D721Med (cell line): Measurements from ENCODE around the gene CCNQ.

Experiments used
- DNase-seq: peaks from one replicate; pipeline ENCODE4 v3.0.0; 2011; ENCODE audit warnings: low spot score; ENCODE audit not compliant: insufficient read length
- FAIRE-seq: peaks from 2 replicates; lab custom pipeline; 2011; peaks lifted over from hg19 to GRCh38; lab: Jason Lieb, UNC
- TF ChIP-seq, protein P1 (sequence below): IDR thresholded peaks from 2 replicates; pipeline ENCODE4 v1.5.1; 2012; ENCODE audit warnings: mild to moderate bottlenecking, control low read depth; ENCODE audit not compliant: insufficient read depth; ENCODE audit errors: missing control alignments

CCNQ gene

DNA sequence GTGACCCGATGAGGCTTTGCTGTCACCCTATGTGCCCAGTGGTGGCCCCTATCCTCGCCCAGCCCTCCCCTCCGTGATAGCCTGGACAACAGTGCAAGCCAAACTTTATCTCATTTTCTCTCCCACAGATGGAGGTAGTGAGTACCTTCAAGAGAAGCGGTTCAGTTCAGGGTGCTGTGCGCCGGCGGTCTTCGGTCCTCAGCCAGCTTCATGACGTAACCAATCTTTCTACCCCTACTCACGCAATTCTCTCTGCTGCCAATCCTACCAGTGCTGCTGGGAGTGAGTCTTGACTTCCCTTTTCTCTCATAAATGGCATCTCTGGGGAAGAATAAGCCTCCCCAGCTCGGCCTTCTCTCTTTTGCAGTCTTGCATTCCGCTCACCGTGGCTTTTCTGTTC lies 29.5 kb downstream of the CCNQ start:
- FAIRE-seq (no peak), DNase-seq (no peak)
- TF ChIP-seq, protein P1, sequence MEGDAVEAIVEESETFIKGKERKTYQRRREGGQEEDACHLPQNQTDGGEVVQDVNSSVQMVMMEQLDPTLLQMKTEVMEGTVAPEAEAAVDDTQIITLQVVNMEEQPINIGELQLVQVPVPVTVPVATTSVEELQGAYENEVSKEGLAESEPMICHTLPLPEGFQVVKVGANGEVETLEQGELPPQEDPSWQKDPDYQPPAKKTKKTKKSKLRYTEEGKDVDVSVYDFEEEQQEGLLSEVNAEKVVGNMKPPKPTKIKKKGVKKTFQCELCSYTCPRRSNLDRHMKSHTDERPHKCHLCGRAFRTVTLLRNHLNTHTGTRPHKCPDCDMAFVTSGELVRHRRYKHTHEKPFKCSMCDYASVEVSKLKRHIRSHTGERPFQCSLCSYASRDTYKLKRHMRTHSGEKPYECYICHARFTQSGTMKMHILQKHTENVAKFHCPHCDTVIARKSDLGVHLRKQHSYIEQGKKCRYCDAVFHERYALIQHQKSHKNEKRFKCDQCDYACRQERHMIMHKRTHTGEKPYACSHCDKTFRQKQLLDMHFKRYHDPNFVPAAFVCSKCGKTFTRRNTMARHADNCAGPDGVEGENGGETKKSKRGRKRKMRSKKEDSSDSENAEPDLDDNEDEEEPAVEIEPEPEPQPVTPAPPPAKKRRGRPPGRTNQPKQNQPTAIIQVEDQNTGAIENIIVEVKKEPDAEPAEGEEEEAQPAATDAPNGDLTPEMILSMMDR: no peak

DNA sequence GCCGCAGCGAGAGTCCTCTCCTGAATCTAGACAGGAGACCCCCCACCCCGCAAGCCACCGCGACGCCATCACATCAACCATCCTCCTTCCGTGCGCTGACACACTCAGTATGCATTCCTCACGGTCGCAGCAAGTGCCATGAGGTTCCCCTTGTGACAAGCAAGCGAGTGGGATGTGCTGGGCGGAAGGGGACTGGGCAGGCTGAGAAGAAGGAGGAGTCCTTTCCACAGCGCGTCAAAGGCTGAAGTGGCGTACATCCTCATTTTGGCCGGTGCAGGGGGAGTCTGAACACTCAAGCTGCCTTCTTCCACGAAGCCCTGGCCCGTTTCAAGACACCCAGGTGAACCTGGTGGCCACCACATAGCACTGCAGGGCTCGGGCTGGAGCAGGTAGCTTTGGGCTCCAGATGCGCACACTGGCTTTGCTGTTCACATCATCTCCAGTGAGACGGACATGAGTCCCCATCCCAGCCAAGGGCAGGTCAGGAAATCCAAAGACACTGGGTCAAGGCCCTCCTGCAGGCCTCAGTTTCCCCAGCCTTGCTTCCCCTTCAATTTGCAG lies 30.4 kb downstream of the CCNQ start:
- FAIRE-seq: no peak
- TF ChIP-seq, protein P1: no peak
- no peak for DNase-seq

DNA sequence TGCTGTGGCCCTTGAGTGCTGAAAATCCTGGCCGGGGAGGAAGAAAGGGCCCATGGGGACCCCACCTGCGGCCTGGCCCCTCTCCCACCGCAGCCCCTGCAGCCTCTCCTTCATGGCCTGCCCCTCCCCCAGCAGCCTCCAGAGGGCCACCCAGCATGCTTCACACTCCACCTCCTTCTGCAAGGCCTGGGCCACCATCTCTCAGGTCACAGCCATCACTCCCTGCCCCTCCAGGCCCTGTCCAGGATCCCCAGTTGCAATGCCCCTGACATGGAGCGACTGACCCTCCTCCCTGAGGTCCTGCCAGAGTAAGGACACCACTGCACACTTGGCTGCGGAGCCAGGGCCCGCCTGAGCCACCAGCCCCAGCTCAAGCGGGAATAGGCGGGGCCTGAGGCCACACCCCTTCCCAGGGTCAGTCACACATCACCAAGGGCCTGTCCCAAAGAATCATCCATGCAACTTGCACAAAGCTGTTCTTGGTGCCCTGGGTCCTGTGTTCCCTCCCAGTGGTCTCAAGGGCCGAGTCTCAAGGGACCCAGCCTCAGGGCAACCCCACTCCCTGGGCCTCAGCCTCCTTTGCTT lies 32.9 kb downstream of the CCNQ start:
- FAIRE-seq (no peak), DNase-seq (no peak)
- TF ChIP-seq, protein P1: no peak

DNA sequence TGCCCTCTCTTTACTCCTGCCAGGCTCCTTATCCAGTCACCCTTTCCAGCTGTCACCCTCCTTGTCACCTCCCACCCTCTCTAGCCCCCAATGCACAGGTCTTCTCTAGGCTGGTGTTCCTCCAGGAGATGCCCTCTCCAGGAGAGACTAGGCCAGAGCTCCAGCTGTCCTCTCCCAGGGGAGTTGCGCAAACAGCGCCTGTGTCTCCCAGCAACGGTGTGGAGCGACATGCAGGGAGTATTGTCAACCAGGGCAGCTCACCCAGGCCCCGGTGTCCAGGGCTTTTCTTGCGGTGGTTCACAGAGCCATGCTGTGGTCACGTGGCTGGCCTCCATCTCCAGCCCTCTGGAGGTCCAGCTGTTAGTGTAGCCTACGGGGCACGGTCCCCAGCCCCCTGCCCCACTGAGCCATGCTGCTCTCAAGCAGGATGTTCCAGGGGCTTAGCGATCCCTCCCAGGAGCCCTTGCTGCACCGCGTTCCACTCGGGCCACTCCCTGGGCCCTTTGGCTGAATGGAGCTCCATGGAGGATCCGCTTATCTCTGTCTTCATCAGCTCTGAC lies 34.8 kb downstream of the CCNQ start:
- no peak for DNase-seq
- TF ChIP-seq, protein P1: no peak
- no peak for FAIRE-seq

DNA sequence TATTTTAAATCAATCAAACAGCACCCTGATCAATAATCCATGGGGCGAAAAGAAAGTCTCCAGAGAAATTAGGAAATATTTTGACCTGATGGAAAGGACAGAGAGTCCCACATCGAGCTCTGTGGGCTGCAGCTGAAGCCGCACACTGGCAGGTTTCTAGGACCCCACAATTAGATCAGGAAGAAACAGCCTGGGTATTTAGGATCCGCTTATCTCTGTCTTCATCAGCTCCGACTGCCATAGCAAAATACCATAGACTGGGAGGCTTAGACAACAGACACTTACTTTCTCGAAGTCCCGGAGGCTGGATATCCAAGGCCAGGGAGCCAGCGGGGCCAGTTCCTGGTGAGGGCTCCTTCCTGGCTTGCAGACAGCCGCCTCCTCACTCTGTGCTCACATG lies 36.4 kb downstream of the CCNQ start:
- FAIRE-seq (no peak), DNase-seq (no peak)
- TF ChIP-seq, protein P1: no peak

DNA sequence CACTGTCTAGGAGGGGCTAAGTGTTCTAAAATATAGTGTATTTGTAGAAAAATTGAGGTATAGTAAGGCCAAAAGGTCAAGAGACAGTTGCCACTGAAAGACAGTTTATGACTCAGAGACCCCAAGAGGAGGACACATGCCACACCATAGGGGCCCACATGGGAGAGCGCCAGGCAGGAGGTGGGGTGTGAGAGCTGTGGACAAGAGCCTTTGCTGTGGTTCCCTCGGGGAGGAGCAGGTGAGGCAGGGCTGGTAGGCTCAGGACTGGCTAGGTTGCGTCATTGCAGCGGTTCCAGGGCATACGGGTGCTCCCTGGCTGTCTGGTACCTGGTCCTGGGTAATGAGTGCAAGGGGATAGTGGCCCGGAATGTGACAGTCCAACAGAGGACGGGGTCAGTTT lies 37.6 kb downstream of the CCNQ start:
- DNase-seq (no peak), FAIRE-seq (no peak)
- TF ChIP-seq, protein P1: no peak

DNA sequence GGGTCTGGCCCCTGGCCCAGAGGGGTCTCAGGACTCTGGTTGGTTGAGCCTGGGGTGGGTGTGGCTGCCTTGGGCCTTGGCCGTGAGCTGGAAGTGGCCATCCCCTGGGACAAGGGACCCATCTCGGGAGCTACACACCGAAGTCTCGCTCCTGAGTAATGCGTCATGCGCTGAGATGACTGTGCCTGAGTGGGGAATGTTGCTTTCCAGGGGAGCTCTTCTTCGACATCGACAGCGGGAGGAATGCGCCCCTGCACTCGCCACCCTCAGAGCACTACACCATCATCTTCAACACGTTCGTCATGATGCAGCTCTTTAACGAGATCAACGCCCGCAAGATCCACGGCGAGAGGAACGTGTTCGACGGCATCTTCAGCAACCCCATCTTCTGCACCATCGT lies 38.5 kb downstream of the CCNQ start:
- FAIRE-seq (no peak), DNase-seq (no peak)
- TF ChIP-seq, protein P1: no peak
